HG02885 (cell line): ENCODE measurements around the gene C15orf61.

Source experiments
- ATAC-seq: cut with Tn5 transposase; IDR thresholded peaks from one replicate; pipeline ENCODE4 v1.9.1; 2021; ENCODE audit warnings: mild to moderate bottlenecking; ENCODE audit not compliant: unreplicated experiment, poor library complexity

The C15orf61 gene

DNA sequence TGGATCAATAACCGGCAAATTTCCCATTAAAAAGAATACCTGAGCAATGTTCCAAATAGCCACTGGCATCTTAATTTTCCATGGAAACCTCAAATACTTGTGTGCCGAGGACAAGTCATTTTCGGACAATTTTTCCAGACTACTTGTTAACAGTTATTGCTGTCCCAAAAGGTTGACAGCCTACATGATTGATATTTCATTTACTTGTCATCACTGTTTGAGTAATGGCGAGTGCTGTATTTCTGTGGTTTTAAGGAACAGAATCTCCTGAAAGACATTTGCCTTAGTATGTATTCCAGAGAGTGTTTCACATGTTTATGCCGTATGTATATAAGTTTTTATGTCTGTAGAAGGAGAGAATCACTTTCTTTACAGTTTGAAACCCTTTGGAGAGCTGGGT, 58.2 kb downstream of the C15orf61 start:
- no peak for ATAC-seq
